A673 (cell line): ENCODE results near the gene B4GALT5. TPM values are rescaled to one million over a fixed set of nuclear protein-coding genes. Genes with fewer than 3 reads are reported as not detected.
A peak's percentile ranks its signal among the peaks of the same experiment; 100 is the strongest.

Experiments used
- BruUV-seq: library from RNA; stranded (reverse); fragments of 400-500 nt; replicated peaks from 2 replicates; lab custom pipeline; 2021; lab: Mats Ljungman, UMichigan
- CTCF ChIA-PET: fragments of 300-600 bp; sonication (Branson Sonifier 250); formaldehyde crosslinking; loops from one replicate; lab custom pipeline; 2022; ENCODE audit warnings: antibody characterized with exemption; lab: Charles Lee
- POLR2A ChIA-PET: fragments of 300-600 bp; sonication (Branson Sonifier 250); formaldehyde crosslinking; loops from one replicate; lab custom pipeline; 2022; ENCODE audit warnings: antibody characterized with exemption; ENCODE audit not compliant: low non-redundant PET; lab: Charles Lee
- DNase-seq: peaks from one replicate; pipeline ENCODE4 v3.0.0-alpha.2; 2015; ENCODE audit warnings: low spot score
- H3K27ac ChIP-seq: fragments of 200-600 bp; sonication (generic); 2 replicates; pipeline ENCODE4 v1.5.1; 2016; ENCODE audit warnings: mixed run types, low read depth, mild to moderate bottlenecking, mixed read lengths, antibody characterized with exemption, low read length; ENCODE audit not compliant: poor library complexity, severe bottlenecking
- H3K27me3 ChIP-seq: fragments of 200-600 bp; sonication (generic); replicated peaks from 2 replicates; pipeline ENCODE4 v1.6.1; 2017; ENCODE audit warnings: mixed run types, low read depth, mild to moderate bottlenecking, mixed read lengths, antibody characterized with exemption, low read length; ENCODE audit not compliant: insufficient read depth, poor library complexity
- H3K36me3 ChIP-seq: fragments of 200-600 bp; sonication (generic); 2 replicates; pipeline ENCODE4 v1.6.1; 2016; ENCODE audit warnings: mixed run types, mild to moderate bottlenecking, mixed read lengths, antibody characterized with exemption, low read length; ENCODE audit not compliant: insufficient read depth, poor library complexity, severe bottlenecking
- H3K4me1 ChIP-seq: fragments of 200-600 bp; sonication (generic); 2 replicates; pipeline ENCODE4 v1.6.1; 2017; ENCODE audit warnings: mixed run types, mild to moderate bottlenecking, mixed read lengths, antibody characterized with exemption, low read length; ENCODE audit not compliant: insufficient read depth, poor library complexity, severe bottlenecking
- H3K4me3 ChIP-seq: fragments of 200-600 bp; sonication (generic); 2 replicates; pipeline ENCODE4 v1.5.1; 2016; ENCODE audit warnings: low read depth, mixed run types, mild to moderate bottlenecking, mixed read lengths, low read length; ENCODE audit not compliant: poor library complexity, severe bottlenecking
- H3K9me3 ChIP-seq: fragments of 200-600 bp; sonication (generic); 2 replicates; pipeline ENCODE4 v1.6.1; 2016; ENCODE audit warnings: mixed run types, low read depth, mild to moderate bottlenecking, mixed read lengths, antibody characterized with exemption, low read length; ENCODE audit not compliant: poor library complexity, severe bottlenecking
- EZH2 ChIP-seq: fragments of 200-600 bp; sonication (generic); IDR thresholded peaks from 2 replicates; pipeline ENCODE4 v1.6.1; 2017; ENCODE audit warnings: borderline replicate concordance, low read depth, mild to moderate bottlenecking, mixed read lengths, antibody characterized with exemption, low read length; ENCODE audit not compliant: poor library complexity, severe bottlenecking
- intact Hi-C: fragments of 100-400 bp; cut with micrococcal nuclease; formaldehyde crosslinking; loops from one replicate; pipeline ENCODE4 v1.10.0; 2022; ENCODE audit not compliant: unreplicated experiment
- total RNA-seq: library from RNA; stranded (reverse); gene quantifications from 2 replicates; pipeline ENCODE4 v1.2.3, GENCODE V29; 2021
- TF ChIP-seq, protein P1 (sequence below): fragments of 300-800, 200-600 bp; sonication (generic); conservative IDR thresholded peaks from 2 replicates; pipeline ENCODE4 v1.5.1; 2017; ENCODE audit warnings: low read depth, mild to moderate bottlenecking, antibody characterized with exemption, low read length, moderate library complexity, mixed read lengths

Gene B4GALT5
- total RNA-seq, 1 experiment from 2014 or later: 78.0 TPM

- intact Hi-C loops: loop anchor here (2.0 kb wide), 2 partner anchors 278 to 318 kb away; no protein-coding TSS in a partner anchor
- TF ChIP-seq, protein P1, sequence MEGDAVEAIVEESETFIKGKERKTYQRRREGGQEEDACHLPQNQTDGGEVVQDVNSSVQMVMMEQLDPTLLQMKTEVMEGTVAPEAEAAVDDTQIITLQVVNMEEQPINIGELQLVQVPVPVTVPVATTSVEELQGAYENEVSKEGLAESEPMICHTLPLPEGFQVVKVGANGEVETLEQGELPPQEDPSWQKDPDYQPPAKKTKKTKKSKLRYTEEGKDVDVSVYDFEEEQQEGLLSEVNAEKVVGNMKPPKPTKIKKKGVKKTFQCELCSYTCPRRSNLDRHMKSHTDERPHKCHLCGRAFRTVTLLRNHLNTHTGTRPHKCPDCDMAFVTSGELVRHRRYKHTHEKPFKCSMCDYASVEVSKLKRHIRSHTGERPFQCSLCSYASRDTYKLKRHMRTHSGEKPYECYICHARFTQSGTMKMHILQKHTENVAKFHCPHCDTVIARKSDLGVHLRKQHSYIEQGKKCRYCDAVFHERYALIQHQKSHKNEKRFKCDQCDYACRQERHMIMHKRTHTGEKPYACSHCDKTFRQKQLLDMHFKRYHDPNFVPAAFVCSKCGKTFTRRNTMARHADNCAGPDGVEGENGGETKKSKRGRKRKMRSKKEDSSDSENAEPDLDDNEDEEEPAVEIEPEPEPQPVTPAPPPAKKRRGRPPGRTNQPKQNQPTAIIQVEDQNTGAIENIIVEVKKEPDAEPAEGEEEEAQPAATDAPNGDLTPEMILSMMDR: peak; percentile 99
- TF ChIP-seq EZH2: no peak
- Histone ChIP-seq H3K27me3 (no peaks in the 10 kb centered on the region), H3K4me1 (no peaks in the 10 kb centered on the region), H3K27ac (no peak overlapping the region), H3K9me3 (no peaks in the 10 kb centered on the region), H3K36me3 (no peaks in the 10 kb centered on the region), H3K4me3 (peak overlapping the region; percentile 32)
- no TSS peak for BruUV-seq
- POLR2A ChIA-PET: no interaction called here
- CTCF ChIA-PET: interaction anchor here (0.5 to 3.4 kb wide), 8 partner anchors 69 to 314 kb away, joined by 3 to 30 read pairs (median 5); no protein-coding TSS in a partner anchor
- peak; percentile 77 for DNase-seq
Measured at GRCh38 chr20:49610691-49611538, 102.8 kb downstream of the B4GALT5 start.

GRCh38 chr20:49608752-49609670 lies 104.7 kb downstream of the B4GALT5 start:
- Histone ChIP-seq H3K9me3 (no peaks in the 10 kb centered on the region), H3K27me3 (no peaks in the 10 kb centered on the region), H3K4me3 (no peak overlapping the region), H3K27ac (no peak overlapping the region), H3K36me3 (no peaks in the 10 kb centered on the region), H3K4me1 (no peaks in the 10 kb centered on the region)
- TF ChIP-seq EZH2: no peak
- TF ChIP-seq, protein P1: peak; percentile 98
- ChIA-PET CTCF (interaction anchor here (0.5 to 3.4 kb wide), 6 partner anchors 14 to 278 kb away, joined by 3 to 30 read pairs (median 4); no protein-coding TSS in a partner anchor), POLR2A (no interaction called here)
- peak; percentile 57 for DNase-seq
- intact Hi-C loops: loop anchor here (1.0 to 2.0 kb wide), 2 partner anchors 68 to 237 kb away; no protein-coding TSS in a partner anchor
- no TSS peak for BruUV-seq

- ChIA-PET POLR2A (no interaction called here), CTCF (interaction anchor here (1.7 to 3.4 kb wide), 2 partner anchors 65 to 68 kb away, joined by 5 to 30 read pairs; no protein-coding TSS in a partner anchor)
Measured at GRCh38 chr20:49607568-49607967, 106.1 kb downstream of the B4GALT5 start.

More at GRCh38 chr20:49607568-49607967, 106.1 kb downstream of the B4GALT5 start:
- Histone ChIP-seq H3K4me3 (no peak overlapping the region), H3K9me3 (no peaks in the 10 kb centered on the region), H3K4me1 (no peaks in the 10 kb centered on the region), H3K27me3 (no peaks in the 10 kb centered on the region), H3K27ac (no peak overlapping the region), H3K36me3 (no peaks in the 10 kb centered on the region)
- no peak for DNase-seq
- TF ChIP-seq EZH2: no peak
- TF ChIP-seq, protein P1: no peak
- no TSS peak for BruUV-seq
- intact Hi-C loops: no loop called here
